Measurements from ENCODE around the gene CCM2L. TPM values are rescaled to one million over a fixed set of nuclear protein-coding genes. Genes with fewer than 3 reads are reported as not detected.

CCM2L gene
- polyA plus RNA-seq, 2 of the 4 experiments (the other 2 are of a cell fraction), result 0.05 to 0.18 TPM

- no peak for TF ChIP-seq USF2 (IDR thresholded peaks at IDR 0.05)
Observed at GRCh38 chr20:32080783-32081182, 70.5 kb downstream of the CCM2L start (continued).

Small RNA genes lying within 50 kb of the gene (small RNA-seq; reads per million reads assigned to genes)
- gene RNA5SP481 (0 to 21.0 (median 0.25) reads per million in 6 experiments), gene RNA5SP482 (0 reads per million in 6 experiments)

Other genes with a start within 250 kb of the CCM2L start
- 0.09 and 0.20 TPM in 2 replicates for gene MYLK2, start 191.1 kb upstream of the CCM2L start, polyA plus RNA-seq (2011; rRNA removed)
- 0.36 to 0.63 TPM (median 0.51 TPM) in 3 replicates for gene MYLK2, start 191.1 kb upstream of the CCM2L start, polyA plus RNA-seq (2017; fragmentation: RNase III; extraction: RNeasy Plus Mini Kit Qiagen cat#74134 plus additional on column Dnase treatment)
- 1.0 and 1.5 TPM in 2 replicates for gene FOXS1, start 164.8 kb upstream of the CCM2L start, polyA plus RNA-seq (2011; rRNA removed)
- gene FOXS1, start 164.8 kb upstream of the CCM2L start, polyA plus RNA-seq (2017; fragmentation: RNase III; extraction: RNeasy Plus Mini Kit Qiagen cat#74134 plus additional on column Dnase treatment), result 1.9 to 3.7 TPM (median 3.4 TPM) in 3 replicates
- 0.46 and 0.53 TPM in 2 replicates for gene DUSP15, start 139.9 kb upstream of the CCM2L start, polyA plus RNA-seq (2011; rRNA removed)
- 0.70 to 1.3 TPM (median 0.96 TPM) in 3 replicates for gene DUSP15, start 139.9 kb upstream of the CCM2L start, polyA plus RNA-seq (2017; fragmentation: RNase III; extraction: RNeasy Plus Mini Kit Qiagen cat#74134 plus additional on column Dnase treatment)
- gene TTLL9, start 139.8 kb upstream of the CCM2L start, polyA plus RNA-seq (2011; rRNA removed), result 0.06 and 0.08 TPM in 2 replicates
- 0.04 to 0.24 TPM (median 0.15 TPM) in 3 replicates for gene TTLL9, start 139.8 kb upstream of the CCM2L start, polyA plus RNA-seq (2017; fragmentation: RNase III; extraction: RNeasy Plus Mini Kit Qiagen cat#74134 plus additional on column Dnase treatment)
- 15.3 and 20.7 TPM in 2 replicates for gene PDRG1, start 58.4 kb upstream of the CCM2L start, polyA plus RNA-seq (2011; rRNA removed)
- gene PDRG1, start 58.4 kb upstream of the CCM2L start, polyA plus RNA-seq (2017; fragmentation: RNase III; extraction: RNeasy Plus Mini Kit Qiagen cat#74134 plus additional on column Dnase treatment), result 25.2 to 27.8 TPM (median 27.2 TPM) in 3 replicates
- gene XKR7, start 42.3 kb upstream of the CCM2L start, polyA plus RNA-seq (2011; rRNA removed), result not detected in 2 replicates
- 0.01 TPM in 1 of 3 replicates, not detected in the others for gene XKR7, start 42.3 kb upstream of the CCM2L start, polyA plus RNA-seq (2017; fragmentation: RNase III; extraction: RNeasy Plus Mini Kit Qiagen cat#74134 plus additional on column Dnase treatment)
- 0.06 and 0.07 TPM in 2 replicates for gene HCK, start 41.8 kb downstream of the CCM2L start, polyA plus RNA-seq (2011; rRNA removed)
- 0.07 TPM in 1 of 3 replicates, not detected in the others for gene HCK, start 41.8 kb downstream of the CCM2L start, polyA plus RNA-seq (2017; fragmentation: RNase III; extraction: RNeasy Plus Mini Kit Qiagen cat#74134 plus additional on column Dnase treatment)
- 60.0 and 72.8 TPM in 2 replicates for gene TM9SF4, start 99.3 kb downstream of the CCM2L start, polyA plus RNA-seq (2011; rRNA removed)
- gene TM9SF4, start 99.3 kb downstream of the CCM2L start, polyA plus RNA-seq (2017; fragmentation: RNase III; extraction: RNeasy Plus Mini Kit Qiagen cat#74134 plus additional on column Dnase treatment), result 40.3 to 52.3 TPM (median 51.4 TPM) in 3 replicates
- gene PLAGL2, start 197.3 kb downstream of the CCM2L start, polyA plus RNA-seq (2011; rRNA removed), result 6.1 and 12.0 TPM in 2 replicates
- gene PLAGL2, start 197.3 kb downstream of the CCM2L start, polyA plus RNA-seq (2017; fragmentation: RNase III; extraction: RNeasy Plus Mini Kit Qiagen cat#74134 plus additional on column Dnase treatment), result 9.0 to 9.3 TPM (median 9.1 TPM) in 3 replicates
- gene POFUT1, start 197.4 kb downstream of the CCM2L start, polyA plus RNA-seq (2011; rRNA removed), result 43.9 and 49.4 TPM in 2 replicates
- 29.2 to 30.3 TPM (median 29.6 TPM) in 3 replicates for gene POFUT1, start 197.4 kb downstream of the CCM2L start, polyA plus RNA-seq (2017; fragmentation: RNase III; extraction: RNeasy Plus Mini Kit Qiagen cat#74134 plus additional on column Dnase treatment)